ENCODE measurements around the gene GLUD1.
A peak's percentile ranks its signal among the peaks of the same experiment; 100 is the strongest.
"Not testable (repeated sequence)": the region's sequence is repeated elsewhere in the genome, so short reads cannot be mapped to it uniquely, and the experiment has no call there.

GLUD1 gene

DNA sequence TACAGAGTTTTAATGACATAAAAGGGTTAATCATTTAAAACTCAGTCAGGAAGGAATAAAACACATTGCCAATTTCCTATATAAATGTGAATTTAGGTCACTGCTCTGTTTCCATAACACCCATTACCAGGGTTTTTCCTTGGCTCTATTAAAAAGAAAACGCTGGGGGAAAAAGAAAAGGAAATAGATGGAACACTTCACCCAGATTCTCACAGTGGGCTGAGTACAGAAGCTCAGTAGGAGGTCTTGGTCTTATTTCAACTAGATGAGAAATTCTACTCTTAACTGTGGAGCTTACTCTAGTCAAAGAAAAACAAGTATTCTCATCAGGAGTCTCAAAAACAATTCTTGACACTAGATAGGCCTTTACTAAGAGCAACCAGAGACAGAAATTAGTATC lies 36.5 kb downstream of the GLUD1 start:
- TF ChIP-seq, protein P1, sequence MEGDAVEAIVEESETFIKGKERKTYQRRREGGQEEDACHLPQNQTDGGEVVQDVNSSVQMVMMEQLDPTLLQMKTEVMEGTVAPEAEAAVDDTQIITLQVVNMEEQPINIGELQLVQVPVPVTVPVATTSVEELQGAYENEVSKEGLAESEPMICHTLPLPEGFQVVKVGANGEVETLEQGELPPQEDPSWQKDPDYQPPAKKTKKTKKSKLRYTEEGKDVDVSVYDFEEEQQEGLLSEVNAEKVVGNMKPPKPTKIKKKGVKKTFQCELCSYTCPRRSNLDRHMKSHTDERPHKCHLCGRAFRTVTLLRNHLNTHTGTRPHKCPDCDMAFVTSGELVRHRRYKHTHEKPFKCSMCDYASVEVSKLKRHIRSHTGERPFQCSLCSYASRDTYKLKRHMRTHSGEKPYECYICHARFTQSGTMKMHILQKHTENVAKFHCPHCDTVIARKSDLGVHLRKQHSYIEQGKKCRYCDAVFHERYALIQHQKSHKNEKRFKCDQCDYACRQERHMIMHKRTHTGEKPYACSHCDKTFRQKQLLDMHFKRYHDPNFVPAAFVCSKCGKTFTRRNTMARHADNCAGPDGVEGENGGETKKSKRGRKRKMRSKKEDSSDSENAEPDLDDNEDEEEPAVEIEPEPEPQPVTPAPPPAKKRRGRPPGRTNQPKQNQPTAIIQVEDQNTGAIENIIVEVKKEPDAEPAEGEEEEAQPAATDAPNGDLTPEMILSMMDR (IDR thresholded peaks at IDR 0.05): no peak
- Histone ChIP-seq H3K27ac (no peak overlapping the region), H3K4me3 (no peak overlapping the region)
- no peak for DNase-seq (ENCODE audit: low spot score)

DNA sequence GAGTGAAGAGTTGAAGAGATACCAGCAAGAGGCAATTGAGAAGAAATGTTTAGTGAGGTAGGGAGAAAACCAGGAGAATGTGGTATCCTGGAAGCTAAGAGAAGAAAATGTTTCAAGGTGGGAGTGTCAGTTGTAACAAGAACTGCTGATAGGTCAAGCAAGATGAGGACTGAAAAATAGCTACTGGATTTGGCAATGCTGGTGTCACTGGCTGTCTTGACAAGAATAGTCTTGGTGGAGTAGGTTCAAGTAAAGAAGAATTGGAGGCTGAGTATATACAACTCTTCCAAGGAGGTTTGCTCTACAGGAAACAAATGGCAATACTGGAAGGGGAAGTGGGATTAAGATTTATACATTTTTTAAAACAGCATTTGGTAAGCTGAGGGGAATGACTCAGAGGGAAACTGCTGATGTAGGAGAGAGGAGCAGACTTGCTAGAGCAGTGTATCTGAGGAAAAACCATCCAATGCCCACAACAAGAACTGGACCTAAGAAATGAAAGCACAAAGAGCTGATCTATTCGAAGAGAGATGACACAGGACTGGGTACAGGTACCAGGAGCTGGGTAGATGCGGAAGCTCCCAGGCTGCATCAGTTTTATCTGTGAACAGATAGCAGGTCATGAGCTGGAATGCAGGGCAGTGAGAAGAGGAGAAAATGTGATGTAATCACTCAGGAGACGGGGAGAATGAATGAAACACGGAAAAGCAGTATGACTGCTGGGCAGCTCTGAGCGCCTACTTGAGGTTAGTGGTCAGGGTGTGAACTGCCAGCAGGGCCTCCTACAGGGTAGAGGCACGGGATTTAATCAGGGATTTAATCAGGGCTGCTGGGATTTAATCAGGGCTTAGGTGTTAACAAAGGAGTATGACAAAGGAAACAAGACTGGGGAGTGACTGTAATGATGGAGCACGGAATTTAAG lies 40.0 kb downstream of the GLUD1 start:
- TF ChIP-seq, protein P1 (IDR thresholded peaks at IDR 0.05): no peak
- peak overlapping the region in 1 of 2 donors; percentile 55 for H3K27ac ChIP-seq
- no peak overlapping the region for H3K4me3 ChIP-seq
- DNase-seq (ENCODE audit: low spot score): no peak

DNA sequence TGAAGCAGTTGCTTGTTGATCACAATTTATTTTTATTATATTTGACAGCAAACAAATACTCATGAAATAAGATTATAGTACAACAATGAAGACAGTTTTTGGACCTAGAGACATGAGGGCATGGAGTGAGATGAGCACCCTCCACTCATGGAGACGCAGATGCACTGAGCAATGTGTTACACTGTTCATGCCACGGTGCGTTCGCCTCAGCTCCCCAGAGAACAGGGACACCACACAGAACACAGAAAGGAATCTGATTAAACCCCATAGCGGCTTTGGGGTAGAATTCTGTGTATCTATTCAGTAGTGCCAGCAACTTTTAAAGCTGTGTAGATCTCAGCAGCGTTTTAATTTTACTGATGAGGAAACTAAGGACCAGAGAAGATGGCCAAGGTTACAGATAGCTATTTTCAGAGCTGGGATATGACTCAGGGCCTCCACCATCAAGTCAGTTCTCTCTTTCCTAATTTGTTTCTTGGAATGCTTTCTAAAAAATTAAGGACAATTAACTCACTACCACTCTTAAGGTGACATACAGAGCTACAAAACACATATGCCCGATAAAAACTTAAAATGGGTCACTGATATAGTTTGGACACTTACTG lies 41.0 kb downstream of the GLUD1 start:
- Histone ChIP-seq H3K4me3 (no peak overlapping the region), H3K27ac (no peak overlapping the region)
- DNase-seq (ENCODE audit: low spot score): no peak
- TF ChIP-seq, protein P1 (IDR thresholded peaks at IDR 0.05): no peak

DNA sequence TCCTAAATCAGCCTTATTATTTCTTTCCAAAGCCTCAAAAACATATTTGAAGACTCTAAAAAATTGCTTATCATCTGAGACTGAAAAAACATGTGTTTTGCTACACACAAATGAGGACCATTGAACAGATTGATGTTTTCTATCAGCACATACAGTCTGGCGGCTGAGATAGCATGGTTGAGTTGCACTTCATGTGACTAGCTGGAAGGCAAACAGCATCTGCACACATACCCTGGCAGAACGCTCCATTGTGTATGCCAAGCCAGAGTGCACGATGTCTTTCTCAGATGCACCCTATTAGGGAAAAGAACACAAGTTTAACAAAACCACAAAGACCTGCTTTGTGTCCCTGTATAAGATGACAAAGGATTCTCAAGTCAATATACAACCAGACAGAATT lies 41.5 kb downstream of the GLUD1 start:
- DNase-seq (ENCODE audit: low spot score): no peak
- Histone ChIP-seq H3K4me3 (no peak overlapping the region), H3K27ac (peak overlapping the region in 1 of 2 donors; percentile 5)
- TF ChIP-seq, protein P1 (IDR thresholded peaks at IDR 0.05): no peak

DNA sequence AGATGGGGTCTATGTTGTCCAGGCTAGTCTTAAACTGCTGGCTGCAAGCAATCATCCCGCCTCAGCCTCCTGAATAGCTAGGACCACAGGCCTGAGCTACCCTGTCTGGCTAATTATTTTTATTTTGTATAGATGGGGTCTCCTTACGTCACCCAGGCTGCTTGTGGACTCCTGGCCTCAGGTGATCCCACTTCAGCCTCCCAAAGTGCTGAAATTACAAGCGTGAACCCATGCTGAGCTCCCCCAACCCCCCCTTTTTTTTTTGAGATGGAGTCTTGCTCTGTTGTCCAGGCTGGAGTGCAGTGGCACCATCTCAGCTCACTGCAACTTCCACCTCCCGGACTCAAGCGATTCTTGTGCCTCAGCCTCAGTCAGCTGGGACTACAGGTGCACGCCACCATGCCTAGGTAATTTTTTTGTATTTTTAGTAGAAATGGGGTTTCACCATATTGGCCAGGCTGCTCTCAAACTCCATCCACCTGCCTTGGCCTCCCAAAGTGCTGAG lies 49.2 kb downstream of the GLUD1 start:
- Histone ChIP-seq H3K27ac (no peak overlapping the region), H3K4me3 (no peak overlapping the region)
- DNase-seq (ENCODE audit: low spot score): no peak
- TF ChIP-seq, protein P1 (IDR thresholded peaks at IDR 0.05): no peak

DNA sequence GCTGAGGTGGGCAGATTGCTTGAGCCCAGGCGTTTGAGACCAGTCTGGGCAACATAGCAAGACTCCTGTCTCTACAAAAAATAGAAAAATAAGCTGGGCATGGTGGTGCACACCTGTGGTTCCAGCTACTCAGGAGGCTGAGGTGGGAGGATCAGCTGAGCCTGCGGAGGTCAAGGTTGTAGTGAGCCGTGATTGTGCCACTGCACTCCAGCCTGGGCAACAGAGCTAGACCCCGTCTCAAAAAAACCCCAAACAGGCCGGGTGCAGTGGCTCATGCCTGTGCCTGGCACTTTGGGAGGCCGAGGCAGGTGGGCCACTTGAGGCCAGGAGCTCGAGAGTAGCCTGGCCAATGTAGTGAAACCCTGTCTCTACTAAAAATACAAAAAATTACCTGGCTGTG lies 51.1 kb downstream of the GLUD1 start:
- not testable (repeated sequence) for H3K27ac ChIP-seq; DNase-seq (ENCODE audit: low spot score); H3K4me3 ChIP-seq

DNA sequence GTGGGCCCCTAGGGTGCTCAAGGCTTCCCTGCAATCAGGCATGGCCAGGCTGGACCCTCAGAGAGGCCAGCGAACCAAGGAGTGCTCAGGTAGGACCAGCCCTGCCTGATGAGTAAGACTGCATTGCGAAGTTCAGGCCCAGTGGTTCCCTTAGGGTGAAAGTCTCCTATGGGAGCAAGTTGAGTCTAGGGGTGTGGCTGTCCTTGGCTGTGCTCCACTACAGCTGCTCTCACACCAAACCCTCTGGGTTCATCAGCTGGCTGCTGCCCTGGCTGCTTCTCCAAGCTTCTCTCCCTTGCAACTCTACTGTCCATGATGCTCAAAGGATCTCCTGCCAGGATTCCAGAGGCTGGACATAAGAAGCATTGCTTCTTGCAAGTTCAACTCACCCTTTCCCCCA lies 55.9 kb downstream of the GLUD1 start:
- H3K4me3 ChIP-seq: no peak overlapping the region
- no peak overlapping the region for H3K27ac ChIP-seq
- DNase-seq (ENCODE audit: low spot score): no peak
- TF ChIP-seq, protein P1 (IDR thresholded peaks at IDR 0.05): no peak
